Stomach smooth muscle (tissue), 2 donors: ENCODE data around the gene PDCL3.

Experiments
- H3K27ac ChIP-seq: one replicate; pipeline ENCODE4 v1.7.0; 2013; ENCODE audit warnings: mild to moderate bottlenecking, low read length, inconsistent platforms
- H3K27me3 ChIP-seq, 2 donors: one replicate each; pipeline ENCODE4 v1.7.0; 2013; ENCODE audit warnings: low read length in 2 of 2; ENCODE audit not compliant: insufficient read depth in 2 of 2, control insufficient read depth in 1 of 2
- H3K36me3 ChIP-seq, 2 donors: one replicate each; pipeline ENCODE4 v1.7.0; 2013; ENCODE audit warnings: low read length in 2 of 2; ENCODE audit not compliant: control insufficient read depth in 2 of 2, insufficient read depth in 2 of 2
- H3K4me1 ChIP-seq: one replicate; pipeline ENCODE4 v1.7.0; 2013; ENCODE audit warnings: low read length; ENCODE audit not compliant: control insufficient read depth, insufficient read depth
- H3K4me3 ChIP-seq, 2 donors: one replicate each; pipeline ENCODE4 v1.7.0; 2013; ENCODE audit warnings: low read length in 2 of 2
- H3K9ac ChIP-seq, 2 donors: one replicate each; pipeline ENCODE4 v1.7.0; 2013; ENCODE audit warnings: low read length in 2 of 2, mild to moderate bottlenecking in 1 of 2
- H3K9me3 ChIP-seq, 2 donors: one replicate each; pipeline ENCODE4 v1.7.0; 2013; ENCODE audit warnings: low read length in 2 of 2; ENCODE audit not compliant: control insufficient read depth in 2 of 2
- donor health status: healthy.
- donor health status: Pancreatic carcinoma.

The PDCL3 gene

GRCh38 chr2:100589527-100589926 lies 26.7 kb downstream of the PDCL3 start:
- Histone ChIP-seq H3K4me1 (no peaks in the 10 kb centered on the region), H3K9ac (no peak overlapping the region), H3K4me3 (no peak overlapping the region), H3K9me3 (no peaks in the 10 kb centered on the region), H3K27me3 (no peaks in the 10 kb centered on the region), H3K36me3 (no peaks in the 10 kb centered on the region), H3K27ac (no peak overlapping the region)

GRCh38 chr2:100592226-100592625 lies 29.4 kb downstream of the PDCL3 start:
- Histone ChIP-seq H3K9me3 (no peaks in the 10 kb centered on the region), H3K27me3 (no peaks in the 10 kb centered on the region), H3K4me1 (no peaks in the 10 kb centered on the region), H3K27ac (no peak overlapping the region), H3K36me3 (no peaks in the 10 kb centered on the region), H3K4me3 (no peak overlapping the region), H3K9ac (no peak overlapping the region)

- no peaks in the 10 kb centered on the region for H3K27me3 ChIP-seq
- H3K36me3 ChIP-seq: no peaks in the 10 kb centered on the region
- no peak overlapping the region for H3K4me3 ChIP-seq
- no peaks in the 10 kb centered on the region for H3K4me1 ChIP-seq
- H3K27ac ChIP-seq: no peak overlapping the region
- no peaks in the 10 kb centered on the region for H3K9me3 ChIP-seq
- no peak overlapping the region for H3K9ac ChIP-seq
Measured at GRCh38 chr2:100596465-100596864, 33.7 kb downstream of the PDCL3 start.

- Histone ChIP-seq H3K4me1 (peaks cover 10% of the 10 kb centered on the region), H3K9me3 (no peaks in the 10 kb centered on the region), H3K27me3 (no peaks in the 10 kb centered on the region), H3K27ac (no peak overlapping the region), H3K4me3 (no peak overlapping the region), H3K9ac (no peak overlapping the region), H3K36me3 (no peaks in the 10 kb centered on the region)
Measured at GRCh38 chr2:100599566-100599965, 36.8 kb downstream of the PDCL3 start.

- no peaks in the 10 kb centered on the region for H3K36me3 ChIP-seq
- no peak overlapping the region for H3K4me3 ChIP-seq
- no peaks in the 10 kb centered on the region for H3K9me3 ChIP-seq
- H3K9ac ChIP-seq: no peak overlapping the region
- no peak overlapping the region for H3K27ac ChIP-seq
- H3K4me1 ChIP-seq: peaks cover 10% of the 10 kb centered on the region
- no peaks in the 10 kb centered on the region for H3K27me3 ChIP-seq
Measured at GRCh38 chr2:100601661-100602060, 38.9 kb downstream of the PDCL3 start.

- Histone ChIP-seq H3K4me3 (no peak overlapping the region), H3K9ac (no peak overlapping the region), H3K27ac (peak overlapping the region; percentile 41), H3K4me1 (peaks cover 10% of the 10 kb centered on the region), H3K36me3 (no peaks in the 10 kb centered on the region), H3K9me3 (no peaks in the 10 kb centered on the region), H3K27me3 (no peaks in the 10 kb centered on the region)
Measured at GRCh38 chr2:100603414-100603813, 40.6 kb downstream of the PDCL3 start.

GRCh38 chr2:100603948-100604633 lies 41.3 kb downstream of the PDCL3 start:
- peaks cover 10% of the 10 kb centered on the region for H3K4me1 ChIP-seq
- no peaks in the 10 kb centered on the region for H3K27me3 ChIP-seq
- H3K4me3 ChIP-seq: peak overlapping the region; percentile 46 to 52
- H3K9me3 ChIP-seq: no peaks in the 10 kb centered on the region
- no peaks in the 10 kb centered on the region for H3K36me3 ChIP-seq
- H3K27ac ChIP-seq: peak overlapping the region; percentile 41
- H3K9ac ChIP-seq: peak overlapping the region; percentile 54 to 60

- H3K27me3 ChIP-seq: peaks cover 0 to 2% of the 10 kb centered on the region in 2 donors
- H3K36me3 ChIP-seq: no peaks in the 10 kb centered on the region
- peaks cover 10% of the 10 kb centered on the region for H3K4me1 ChIP-seq
- no peak overlapping the region for H3K4me3 ChIP-seq
- H3K27ac ChIP-seq: no peak overlapping the region
- H3K9me3 ChIP-seq: no peaks in the 10 kb centered on the region
- no peak overlapping the region for H3K9ac ChIP-seq
Measured at GRCh38 chr2:100606332-100606725, 43.5 kb downstream of the PDCL3 start.

GRCh38 chr2:100606726-100607343 lies 44.0 kb downstream of the PDCL3 start:
- Histone ChIP-seq H3K36me3 (no peaks in the 10 kb centered on the region), H3K4me3 (no peak overlapping the region), H3K4me1 (peaks cover 10% of the 10 kb centered on the region), H3K9ac (no peak overlapping the region), H3K27ac (no peak overlapping the region), H3K9me3 (no peaks in the 10 kb centered on the region), H3K27me3 (peaks cover 0 to 2% of the 10 kb centered on the region in 2 donors)

GRCh38 chr2:100610381-100610831 lies 47.6 kb downstream of the PDCL3 start:
- Histone ChIP-seq H3K4me1 (no peaks in the 10 kb centered on the region), H3K27ac (no peak overlapping the region), H3K4me3 (no peak overlapping the region), H3K27me3 (peaks cover 0 to 2% of the 10 kb centered on the region in 2 donors), H3K9me3 (no peaks in the 10 kb centered on the region), H3K9ac (no peak overlapping the region), H3K36me3 (no peaks in the 10 kb centered on the region)
